ENCODE results near the gene FAM25A.
"Not testable (repeated sequence)": the region's sequence is repeated elsewhere in the genome, so short reads cannot be mapped to it uniquely, and the experiment has no call there.

DNA sequence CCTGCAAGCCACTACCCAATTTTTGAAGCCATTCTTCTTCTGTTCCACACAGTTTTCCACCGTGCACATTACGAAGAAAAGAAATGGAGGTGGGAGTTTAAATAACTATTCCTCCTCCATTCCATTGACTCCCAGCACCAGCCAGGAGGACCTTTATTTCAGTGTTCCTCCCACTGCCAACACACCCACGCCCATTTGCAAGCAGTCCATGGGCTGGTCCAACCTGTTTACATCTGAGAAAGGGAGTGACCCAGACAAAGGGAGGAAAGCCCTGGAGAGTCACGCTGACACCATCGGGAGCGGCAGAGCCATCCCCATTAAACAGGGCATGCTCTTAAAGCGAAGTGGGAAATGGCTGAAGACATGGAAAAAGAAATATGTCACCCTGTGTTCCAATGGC is 11.8 kb upstream of the FAM25A start:
- TF ChIP-seq, protein P1, sequence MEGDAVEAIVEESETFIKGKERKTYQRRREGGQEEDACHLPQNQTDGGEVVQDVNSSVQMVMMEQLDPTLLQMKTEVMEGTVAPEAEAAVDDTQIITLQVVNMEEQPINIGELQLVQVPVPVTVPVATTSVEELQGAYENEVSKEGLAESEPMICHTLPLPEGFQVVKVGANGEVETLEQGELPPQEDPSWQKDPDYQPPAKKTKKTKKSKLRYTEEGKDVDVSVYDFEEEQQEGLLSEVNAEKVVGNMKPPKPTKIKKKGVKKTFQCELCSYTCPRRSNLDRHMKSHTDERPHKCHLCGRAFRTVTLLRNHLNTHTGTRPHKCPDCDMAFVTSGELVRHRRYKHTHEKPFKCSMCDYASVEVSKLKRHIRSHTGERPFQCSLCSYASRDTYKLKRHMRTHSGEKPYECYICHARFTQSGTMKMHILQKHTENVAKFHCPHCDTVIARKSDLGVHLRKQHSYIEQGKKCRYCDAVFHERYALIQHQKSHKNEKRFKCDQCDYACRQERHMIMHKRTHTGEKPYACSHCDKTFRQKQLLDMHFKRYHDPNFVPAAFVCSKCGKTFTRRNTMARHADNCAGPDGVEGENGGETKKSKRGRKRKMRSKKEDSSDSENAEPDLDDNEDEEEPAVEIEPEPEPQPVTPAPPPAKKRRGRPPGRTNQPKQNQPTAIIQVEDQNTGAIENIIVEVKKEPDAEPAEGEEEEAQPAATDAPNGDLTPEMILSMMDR (IDR thresholded peaks at IDR 0.05; ENCODE audit: extremely low read depth in 1 of 2, insufficient read depth in 1 of 2, low read depth in 1 of 2, low read length in 2 of 2): not testable (repeated sequence)
- TF ChIP-seq POLR2A (IDR thresholded peaks at IDR 0.05; ENCODE audit: low read depth, low read length): not testable (repeated sequence)
